GM15510 (cell line): ENCODE measurements around the gene CORT.

Experiments
- POLR2A ChIP-seq: IDR thresholded peaks from 3 replicates; pipeline ENCODE4 v1.6.1; 2011; ENCODE audit warnings: borderline replicate concordance; ENCODE audit not compliant: insufficient read length; ENCODE audit errors: extremely low read depth

Gene CORT

GRCh38 chr1:10449751-10450150 lies at the start of gene CORT:
Gene CORT (plus strand): TSS chr1:10450031. CDS start chr1:10450224, 193 bp downstream.
- no peak for TF ChIP-seq POLR2A

- TF ChIP-seq POLR2A: no peak
These were observed 48.5 kb upstream of the CORT start for GRCh38 chr1:10401281-10401680.

- TF ChIP-seq POLR2A: no peak
These were observed 47.0 kb upstream of the CORT start for GRCh38 chr1:10402729-10403274.

GRCh38 chr1:10407201-10407600 lies 42.6 kb upstream of the CORT start:
- no peak for TF ChIP-seq POLR2A

GRCh38 chr1:10415211-10415930 lies 34.5 kb upstream of the CORT start:
- no peak for TF ChIP-seq POLR2A

- no peak for TF ChIP-seq POLR2A
These were observed 30.5 kb upstream of the CORT start for GRCh38 chr1:10419351-10419750.

- TF ChIP-seq POLR2A: no peak
These were observed 28.2 kb upstream of the CORT start for GRCh38 chr1:10421637-10422036.

- no peak for TF ChIP-seq POLR2A
These were observed 25.8 kb upstream of the CORT start for GRCh38 chr1:10424034-10424433.

GRCh38 chr1:10424651-10425050 lies 25.2 kb upstream of the CORT start:
- TF ChIP-seq POLR2A: no peak

GRCh38 chr1:10428984-10429383 lies 20.8 kb upstream of the CORT start:
- no peak for TF ChIP-seq POLR2A

- TF ChIP-seq POLR2A: no peak
These were observed 20.0 kb upstream of the CORT start for GRCh38 chr1:10429868-10430215.

GRCh38 chr1:10430216-10431069 lies 19.4 kb upstream of the CORT start, which contains the start of gene CENPS:
Gene CENPS (plus strand): TSS chr1:10430433. CDS start chr1:10430518, 85 bp downstream.
- peak; percentile 59 for TF ChIP-seq POLR2A

GRCh38 chr1:10431070-10431730 lies 18.6 kb upstream of the CORT start:
- TF ChIP-seq POLR2A: no peak

- TF ChIP-seq POLR2A: no peak
These were observed 16.7 kb upstream of the CORT start for GRCh38 chr1:10432910-10433700.
